ENCODE measurements around the gene FBXO22.
"Not testable (repeated sequence)": the region's sequence is repeated elsewhere in the genome, so short reads cannot be mapped to it uniquely, and the experiment has no call there.

FBXO22 gene

DNA sequence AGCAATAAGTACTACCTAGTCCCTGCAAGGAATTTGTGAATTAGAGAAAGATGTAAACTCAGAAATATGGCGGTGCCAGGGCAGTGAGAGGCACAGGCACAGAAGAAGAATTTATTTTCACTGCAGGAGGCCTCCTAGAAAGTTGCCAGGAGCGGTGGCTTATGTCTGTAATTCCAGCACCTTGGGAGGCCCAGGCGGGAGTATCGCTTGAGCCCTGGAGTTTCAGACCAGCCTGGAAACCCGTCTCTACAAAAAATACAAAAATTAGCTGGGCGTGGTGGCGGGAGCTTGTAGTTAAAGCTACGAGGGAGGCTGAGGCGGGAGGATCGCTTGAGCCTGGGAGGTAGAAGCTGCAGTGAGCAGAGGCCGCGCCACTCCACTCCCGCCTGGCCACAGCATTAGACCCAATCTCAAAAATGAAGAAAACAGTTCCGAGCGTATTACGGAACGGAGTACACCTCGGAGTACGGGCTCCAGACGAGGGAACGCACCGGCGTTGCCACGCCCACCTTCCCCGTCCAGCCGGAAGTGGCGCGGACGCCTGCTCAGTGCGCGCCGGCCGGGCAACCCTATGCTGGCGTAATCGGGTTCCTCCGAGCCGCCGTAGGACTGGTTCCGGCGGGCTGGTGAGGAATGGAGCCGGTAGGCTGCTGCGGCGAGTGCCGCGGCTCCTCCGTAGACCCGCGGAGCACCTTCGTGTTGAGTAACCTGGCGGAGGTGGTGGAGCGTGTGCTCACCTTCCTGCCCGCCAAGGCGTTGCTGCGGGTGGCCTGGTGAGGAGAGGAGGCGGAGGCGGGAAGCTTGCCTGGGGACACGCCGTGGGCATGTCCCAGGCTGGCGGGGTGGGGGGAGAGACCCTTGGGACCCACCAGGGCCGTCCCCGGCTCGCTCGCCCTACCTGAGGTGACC lies at the start of gene FBXO22:
Gene FBXO22 (plus strand): TSS at position 548 of the 909 bp plus-strand sequence. CDS start 86 bp downstream, at position 634.
- DNase-seq (ENCODE audit: low spot score), result peak; percentile 88
- TF ChIP-seq, protein P1, sequence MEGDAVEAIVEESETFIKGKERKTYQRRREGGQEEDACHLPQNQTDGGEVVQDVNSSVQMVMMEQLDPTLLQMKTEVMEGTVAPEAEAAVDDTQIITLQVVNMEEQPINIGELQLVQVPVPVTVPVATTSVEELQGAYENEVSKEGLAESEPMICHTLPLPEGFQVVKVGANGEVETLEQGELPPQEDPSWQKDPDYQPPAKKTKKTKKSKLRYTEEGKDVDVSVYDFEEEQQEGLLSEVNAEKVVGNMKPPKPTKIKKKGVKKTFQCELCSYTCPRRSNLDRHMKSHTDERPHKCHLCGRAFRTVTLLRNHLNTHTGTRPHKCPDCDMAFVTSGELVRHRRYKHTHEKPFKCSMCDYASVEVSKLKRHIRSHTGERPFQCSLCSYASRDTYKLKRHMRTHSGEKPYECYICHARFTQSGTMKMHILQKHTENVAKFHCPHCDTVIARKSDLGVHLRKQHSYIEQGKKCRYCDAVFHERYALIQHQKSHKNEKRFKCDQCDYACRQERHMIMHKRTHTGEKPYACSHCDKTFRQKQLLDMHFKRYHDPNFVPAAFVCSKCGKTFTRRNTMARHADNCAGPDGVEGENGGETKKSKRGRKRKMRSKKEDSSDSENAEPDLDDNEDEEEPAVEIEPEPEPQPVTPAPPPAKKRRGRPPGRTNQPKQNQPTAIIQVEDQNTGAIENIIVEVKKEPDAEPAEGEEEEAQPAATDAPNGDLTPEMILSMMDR (conservative IDR thresholded peaks at IDR 0.05; ENCODE audit: low read depth), result no peak
- ChIA-PET POLR2A (ENCODE audit: low non-redundant PET) (no interaction called here), CTCF (interaction anchor here (1.5 to 1.7 kb wide), 2 partner anchors 25 to 235 kb away, joined by 3 to 5 read pairs; no protein-coding TSS in a partner anchor)
- H3K27ac ChIP-seq, result peak within 1 kb of the TSS; percentile 91

DNA sequence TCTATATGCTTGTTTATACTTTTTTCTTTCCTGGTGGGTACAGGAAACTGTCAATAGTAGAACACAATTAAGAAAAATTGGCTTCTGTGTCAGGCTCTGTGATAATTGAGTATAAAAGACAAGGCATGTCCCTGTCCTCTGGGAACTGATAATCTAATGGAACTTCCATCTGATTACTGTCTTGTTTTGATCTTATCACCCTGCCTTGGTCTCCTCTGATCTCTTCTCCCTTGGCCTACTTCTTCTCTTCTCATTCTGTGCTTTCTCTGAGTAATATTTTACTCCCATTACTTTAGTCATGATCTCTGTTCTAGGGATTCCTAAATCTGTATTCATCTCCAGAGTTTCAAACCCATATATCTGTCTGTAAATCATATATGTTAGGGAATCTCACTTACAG lies 45.8 kb upstream of the FBXO22 start:
- TF ChIP-seq, protein P1 (conservative IDR thresholded peaks at IDR 0.05; ENCODE audit: low read depth), result no peak
- ChIA-PET POLR2A (ENCODE audit: low non-redundant PET) (no interaction called here), CTCF (no interaction called here)
- H3K27ac ChIP-seq, result no peak overlapping the region
- no peak for DNase-seq (ENCODE audit: low spot score)

DNA sequence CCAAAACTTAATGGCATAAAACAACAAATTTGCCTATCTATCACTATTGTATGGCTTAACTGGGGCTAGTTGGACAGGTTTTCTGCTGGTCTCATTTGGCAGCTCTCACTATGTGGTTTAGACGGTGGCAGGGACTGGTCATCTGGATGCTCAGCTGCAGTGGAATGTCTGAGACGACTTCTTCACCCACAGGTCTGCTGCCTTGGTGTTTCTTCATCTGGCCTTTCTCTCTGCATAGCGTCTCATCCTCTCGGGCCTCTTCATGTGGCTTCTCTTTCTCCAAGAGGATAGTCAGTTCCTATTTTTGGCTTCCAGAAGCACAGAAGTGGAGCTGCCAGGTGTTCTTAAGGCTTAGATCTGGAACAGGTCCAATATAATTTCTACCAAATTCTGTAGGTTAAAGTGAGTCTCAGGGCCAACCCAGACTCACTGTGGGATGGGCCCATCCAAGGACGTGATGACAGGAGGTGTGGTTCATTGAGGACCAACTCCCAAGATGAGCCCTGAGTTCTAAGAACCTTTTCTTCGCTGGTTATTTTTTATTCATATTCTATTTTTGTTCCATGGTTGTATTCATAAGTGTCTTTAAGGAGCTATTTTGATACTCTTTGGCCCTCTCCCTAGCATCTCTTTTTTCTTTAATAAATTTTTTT lies 41.8 kb upstream of the FBXO22 start:
- POLR2A ChIA-PET (ENCODE audit: low non-redundant PET), result no interaction called here

DNA sequence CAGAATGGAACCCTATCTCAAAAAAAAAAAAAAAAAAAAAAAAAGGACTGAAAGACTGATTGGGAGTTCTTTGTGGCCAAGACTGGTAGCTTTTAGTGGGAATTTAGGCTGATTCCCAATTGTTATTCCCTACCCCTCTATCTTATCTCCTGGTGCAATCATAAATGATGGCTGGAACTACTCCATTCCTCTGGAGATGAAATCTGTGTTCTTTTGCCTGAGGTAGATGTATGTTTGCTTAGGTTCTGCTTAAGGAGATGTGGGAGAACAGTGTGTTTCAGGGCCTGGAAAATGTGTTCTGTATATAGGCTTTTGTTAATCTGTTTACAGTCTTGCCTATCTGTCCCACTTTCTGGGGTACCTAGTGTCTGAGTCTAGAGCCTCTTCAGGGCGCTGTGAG lies 40.9 kb upstream of the FBXO22 start:
- CTCF ChIA-PET, result interaction anchor here (0.6 kb wide), 1 partner anchor 52 kb away, joined by 3 read pairs; no protein-coding TSS in a partner anchor
- POLR2A ChIA-PET (ENCODE audit: low non-redundant PET), result no interaction called here
- TF ChIP-seq, protein P1 (conservative IDR thresholded peaks at IDR 0.05; ENCODE audit: low read depth), result no peak
- no peak overlapping the region for H3K27ac ChIP-seq
- DNase-seq (ENCODE audit: low spot score), result no peak

More for the DNA sequence above, 41.8 kb upstream of the FBXO22 start:
- TF ChIP-seq, protein P1 (conservative IDR thresholded peaks at IDR 0.05; ENCODE audit: low read depth), result no peak
- H3K27ac ChIP-seq, result no peak overlapping the region
- DNase-seq (ENCODE audit: low spot score), result no peak
- CTCF ChIA-PET, result interaction anchor here (0.6 to 0.7 kb wide), 2 partner anchors 51 to 156 kb away, joined by 3 read pairs; no protein-coding TSS in a partner anchor

DNA sequence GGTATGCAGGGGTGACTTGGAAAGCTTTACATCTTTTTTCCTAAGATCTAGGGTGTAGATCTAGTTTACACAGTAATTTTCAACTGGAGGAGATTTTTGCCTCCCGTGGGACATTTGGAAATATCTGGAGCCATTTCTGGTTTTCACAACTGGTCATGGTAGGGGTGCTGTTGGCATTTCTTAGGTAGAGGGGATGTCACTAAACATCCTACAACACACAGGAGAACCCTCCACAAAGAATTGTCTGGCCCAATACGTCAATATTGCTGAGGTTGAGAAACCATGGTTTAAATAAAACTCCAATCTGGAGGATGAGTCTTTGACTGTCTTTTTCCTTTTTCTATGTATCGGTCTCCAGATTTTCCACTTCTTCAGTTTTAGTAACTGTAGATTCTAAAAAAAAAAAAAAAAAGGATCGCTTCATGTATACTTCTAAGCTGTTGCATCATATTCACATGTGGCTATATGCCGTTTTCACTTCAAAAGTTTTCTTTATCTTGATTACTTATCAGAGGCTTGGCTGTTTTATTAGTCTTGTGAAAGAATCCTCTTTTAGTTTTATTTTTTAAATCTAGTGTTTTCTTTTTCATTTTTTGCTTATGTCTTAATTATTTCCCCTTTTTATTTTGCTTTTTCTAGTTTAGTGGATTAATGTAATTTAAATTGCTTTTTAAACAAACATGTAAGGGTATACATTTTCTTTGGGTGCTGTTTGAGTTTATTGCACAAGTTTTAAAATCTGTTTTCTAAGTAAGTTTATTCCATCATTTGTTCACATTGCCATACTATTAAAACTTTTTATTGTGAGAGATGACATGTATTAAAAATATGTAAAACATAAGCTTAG lies 39.2 kb upstream of the FBXO22 start:
- H3K27ac ChIP-seq, result no peak overlapping the region
- TF ChIP-seq, protein P1 (conservative IDR thresholded peaks at IDR 0.05; ENCODE audit: low read depth), result no peak
- ChIA-PET CTCF (interaction anchor here (0.6 kb wide), 2 partner anchors 9 to 44 kb away, joined by 3 read pairs; no protein-coding TSS in a partner anchor), POLR2A (ENCODE audit: low non-redundant PET) (no interaction called here)
- DNase-seq (ENCODE audit: low spot score), result no peak

DNA sequence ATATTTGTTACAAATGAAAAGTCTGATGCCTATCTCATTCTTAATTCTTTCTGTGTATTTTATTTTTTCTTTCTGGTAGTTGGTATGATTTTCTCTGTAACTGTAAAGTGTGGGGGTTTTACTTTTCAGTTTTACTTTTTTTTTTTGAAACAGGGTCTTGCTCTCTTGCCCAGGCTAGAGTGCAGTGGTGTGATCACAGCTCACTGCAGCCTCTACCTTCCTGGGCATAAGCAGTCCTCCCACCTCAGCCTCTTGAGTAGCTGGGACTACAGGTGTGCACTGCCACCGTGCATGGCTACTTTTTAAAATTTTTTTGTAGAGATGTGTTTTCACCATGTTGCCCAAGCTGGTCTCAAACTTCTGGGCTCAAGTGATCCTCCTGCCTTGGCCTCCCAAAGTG lies 37.6 kb upstream of the FBXO22 start:
- POLR2A ChIA-PET (ENCODE audit: low non-redundant PET); CTCF ChIA-PET; DNase-seq (ENCODE audit: low spot score); H3K27ac ChIP-seq: not testable (repeated sequence)

All from RWPE1 (cell line).